Activated T-cell treated with anti-CD3 and anti-CD28 coated beads for 48 hours (primary cell): ENCODE measurements around the gene SLFN12.
A peak's percentile ranks its signal among the peaks of the same experiment; 100 is the strongest.
"Not testable (repeated sequence)": the region's sequence is repeated elsewhere in the genome, so short reads cannot be mapped to it uniquely, and the experiment has no call there.

Experiments used
- DNase-seq: peaks from one replicate; pipeline ENCODE4 v3.0.0-alpha.2; 2020; ENCODE audit warnings: low read depth

The SLFN12 gene

DNA sequence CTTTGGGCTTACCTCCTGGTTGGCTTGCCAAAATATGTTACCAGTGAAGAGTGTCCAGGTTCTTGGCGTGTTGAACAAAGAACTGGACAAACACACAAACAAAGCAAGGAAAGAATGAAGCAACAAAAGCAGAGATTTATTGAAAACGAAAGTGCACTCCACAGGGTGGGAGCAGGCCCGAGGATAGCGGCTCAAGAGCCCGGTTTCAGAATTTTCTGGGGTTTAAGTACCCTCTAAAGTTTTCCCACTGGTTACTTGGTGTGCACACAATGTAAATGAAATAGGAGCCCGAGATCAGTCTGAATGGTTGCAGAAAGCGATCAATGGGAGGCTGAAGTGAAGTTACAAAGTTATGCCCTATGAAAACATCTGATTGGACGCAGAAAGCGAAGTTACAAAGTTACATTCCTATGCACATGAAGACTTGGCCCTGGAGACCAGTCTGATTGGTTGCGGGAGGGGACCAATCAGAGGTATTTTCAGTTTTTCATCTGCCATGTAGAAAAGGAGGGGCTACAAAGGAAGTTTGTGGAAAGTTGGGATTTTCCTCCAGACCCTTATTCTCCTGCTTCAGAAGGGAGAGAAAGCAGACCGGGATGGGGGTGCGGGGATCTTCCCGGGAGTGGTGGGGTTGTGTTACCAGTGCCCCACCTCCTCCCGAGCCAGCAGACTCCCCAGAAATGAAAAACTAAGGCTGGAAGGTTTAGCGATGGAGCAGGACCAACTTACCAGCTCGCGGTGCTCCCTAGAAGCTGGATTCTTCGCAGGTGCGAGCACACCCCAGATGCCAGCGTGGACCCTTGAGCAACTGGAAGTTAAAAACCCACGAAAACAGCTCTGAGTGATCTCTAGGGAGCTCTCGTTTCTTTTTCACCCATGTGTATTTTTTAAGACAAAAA lies at the start of gene SLFN12:
TSS of gene SLFN12 (minus strand) at position 325 of the 899 bp plus-strand sequence. CDS start 9,472 bp downstream, outside the sequence.
- no peak for DNase-seq

GRCh38 chr17:35479271-35479670 lies 47.0 kb upstream of the SLFN12 start:
- DNase-seq, result no peak

- no peak for DNase-seq
Measured at GRCh38 chr17:35477248-35477647, 44.9 kb upstream of the SLFN12 start.

- no peak for DNase-seq
Measured at GRCh38 chr17:35476283-35476820, 44.1 kb upstream of the SLFN12 start.

- no peak for DNase-seq
Measured at GRCh38 chr17:35468475-35468874, 36.2 kb upstream of the SLFN12 start.

GRCh38 chr17:35467824-35468223 lies 35.5 kb upstream of the SLFN12 start:
- DNase-seq, result no peak

DNA sequence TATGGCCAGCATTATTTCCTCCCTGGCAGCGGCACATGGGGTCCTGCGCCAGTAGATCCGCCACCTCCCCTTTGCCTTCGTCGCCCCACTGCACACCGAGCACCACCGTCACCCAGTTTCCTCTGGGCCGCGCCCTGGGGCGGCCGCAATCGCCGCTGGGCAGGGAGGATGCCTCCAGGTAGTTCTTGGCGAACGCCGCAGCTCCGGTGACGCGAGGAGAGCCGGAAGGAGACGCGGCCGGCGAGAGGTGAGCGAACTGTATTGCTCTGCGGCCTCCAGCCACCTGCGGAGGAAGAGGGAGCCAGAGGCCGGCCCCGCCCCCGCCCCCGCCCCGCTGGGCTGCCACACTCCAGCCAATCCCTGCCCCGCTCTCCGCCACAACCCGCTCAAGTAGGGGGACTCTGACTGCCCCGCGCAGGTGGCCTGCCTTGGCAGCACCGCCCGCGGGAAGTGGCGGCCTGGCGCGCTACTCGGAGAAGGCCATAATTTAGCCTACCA lies 28.1 kb upstream of the SLFN12 start:
- DNase-seq, result peak; percentile 36

GRCh38 chr17:35454035-35454434 lies 21.7 kb upstream of the SLFN12 start:
- not testable (repeated sequence) for DNase-seq

- DNase-seq, result no peak
Measured at GRCh38 chr17:35453171-35453570, 20.9 kb upstream of the SLFN12 start.

DNA sequence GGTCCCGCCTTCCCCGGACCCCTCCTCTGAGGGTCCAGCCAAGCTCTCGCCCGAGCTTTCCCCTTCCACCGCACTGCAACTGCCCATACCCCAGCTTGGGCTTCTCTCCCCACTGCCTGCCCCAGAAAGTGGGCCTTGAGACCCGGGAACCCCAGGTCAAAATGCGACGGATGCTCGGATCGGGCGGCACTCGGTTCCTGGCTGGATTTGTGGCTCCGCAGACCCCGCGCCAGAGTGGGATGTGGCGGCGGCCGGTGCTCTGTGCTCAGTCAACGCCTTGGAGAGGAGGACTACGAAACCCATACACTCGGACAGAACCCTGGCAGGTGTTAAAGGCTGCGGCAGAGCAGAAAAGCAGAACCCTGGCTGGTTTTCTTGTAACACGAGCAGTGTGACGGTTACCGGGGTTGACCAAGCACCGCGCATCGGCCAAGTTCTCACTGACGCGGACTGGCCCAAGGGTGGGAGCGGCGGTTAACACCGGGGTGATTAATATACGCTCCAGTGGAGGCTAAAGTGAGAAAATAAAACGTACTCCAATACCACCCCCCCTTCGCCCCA lies 17.2 kb upstream of the SLFN12 start:
- no peak for DNase-seq

DNA sequence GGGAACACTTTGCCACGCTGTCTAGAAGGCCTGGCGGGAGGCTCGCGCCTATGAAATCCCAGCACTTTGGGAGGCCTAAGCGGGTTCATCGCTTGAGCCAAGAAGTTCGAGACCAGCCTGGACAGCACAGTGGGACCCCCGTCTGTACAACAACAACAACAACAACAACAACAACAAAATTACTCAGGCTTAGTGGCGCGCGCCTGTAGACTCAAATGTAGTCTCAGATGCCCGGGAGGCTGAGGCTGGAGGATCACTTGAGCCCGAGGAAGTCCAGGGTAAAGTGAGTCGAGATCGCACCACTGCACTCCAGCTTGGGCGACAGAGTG lies 16.6 kb upstream of the SLFN12 start:
- DNase-seq, result no peak

DNA sequence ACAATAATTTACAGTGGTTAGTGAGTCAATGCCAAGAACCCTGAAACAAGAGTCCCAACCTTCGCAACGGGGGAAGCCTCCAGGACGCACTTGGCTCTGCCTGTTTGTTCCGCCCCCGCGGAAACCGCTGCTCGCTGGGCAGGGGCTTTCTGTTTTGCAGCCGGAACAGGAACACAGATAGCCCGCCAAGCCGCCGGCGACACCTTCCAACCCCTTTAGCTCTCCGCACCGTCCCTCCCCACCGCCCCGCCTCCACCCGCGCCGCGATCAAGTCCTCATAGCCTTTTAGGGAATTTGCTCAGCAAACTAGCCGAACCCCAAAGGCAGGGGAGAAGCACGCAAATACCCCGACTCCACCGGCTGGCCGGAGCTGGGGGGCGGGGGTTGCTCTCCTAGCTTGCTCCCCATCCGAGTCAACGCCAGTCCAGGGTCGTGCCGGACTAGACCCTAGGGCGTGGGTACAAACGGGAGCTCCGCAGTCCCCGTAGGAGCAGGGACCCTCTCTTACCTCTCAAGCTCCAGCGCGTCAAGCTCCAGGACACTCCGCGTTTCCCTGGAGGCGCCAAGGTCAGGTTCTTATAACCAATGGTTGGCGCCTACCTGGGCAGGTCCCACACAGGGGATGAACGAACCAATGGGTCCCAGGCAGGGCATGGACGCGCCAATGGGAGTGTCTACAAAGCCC lies 16.1 kb upstream of the SLFN12 start, which contains the start of gene SLFN13:
TSS of gene SLFN13 (minus strand) at position 553 of the 685 bp plus-strand sequence. CDS start 3,086 bp downstream, outside the sequence.
- peak; percentile 93 for DNase-seq

- DNase-seq, result no peak
Measured at GRCh38 chr17:35447499-35447898, 15.2 kb upstream of the SLFN12 start.

GRCh38 chr17:35438433-35438832 lies 6.1 kb upstream of the SLFN12 start:
- DNase-seq, result no peak

DNA sequence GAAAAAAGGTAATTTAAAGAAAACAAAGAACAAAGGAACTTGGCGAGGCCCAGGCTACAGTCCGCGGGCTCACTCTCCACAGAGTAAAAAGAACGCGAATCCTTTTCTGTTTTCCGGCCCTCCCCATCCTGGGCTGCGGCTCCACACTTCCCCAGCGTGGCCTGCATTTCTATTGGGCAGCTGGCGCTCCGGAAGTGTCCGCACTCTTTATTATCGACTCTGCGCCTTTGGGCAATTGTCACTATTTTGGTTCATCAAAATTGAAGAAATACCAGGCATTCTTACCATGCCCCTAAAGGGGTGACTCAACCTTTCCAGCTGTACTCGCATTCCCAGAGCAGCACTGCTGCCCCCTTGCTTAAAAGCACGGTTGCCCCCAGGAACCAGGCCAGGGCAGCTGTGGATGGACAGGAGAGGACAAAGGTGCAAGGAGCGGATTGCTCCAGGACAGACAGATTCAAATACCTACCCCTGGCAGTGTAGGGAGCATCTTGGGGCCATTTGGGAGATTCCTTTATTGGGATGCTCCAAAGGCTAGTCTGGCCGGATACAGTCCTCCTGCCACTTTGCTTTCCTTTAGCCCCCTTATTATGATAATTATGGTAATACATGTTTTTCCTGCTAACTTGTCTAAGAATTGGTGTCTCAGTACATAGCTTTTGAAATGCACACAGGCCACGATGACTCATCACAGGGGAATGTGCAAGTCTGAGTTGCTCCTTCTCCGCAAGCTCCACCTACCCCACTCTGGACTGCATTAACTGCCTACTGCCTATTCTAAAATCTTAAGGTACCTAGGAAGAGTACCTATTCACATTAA lies 985 bp upstream of the SLFN12 start:
- DNase-seq, result peak; percentile 54

- DNase-seq, result no peak
Measured at GRCh38 chr17:35429702-35430101, 2.6 kb downstream of the SLFN12 start.

DNA sequence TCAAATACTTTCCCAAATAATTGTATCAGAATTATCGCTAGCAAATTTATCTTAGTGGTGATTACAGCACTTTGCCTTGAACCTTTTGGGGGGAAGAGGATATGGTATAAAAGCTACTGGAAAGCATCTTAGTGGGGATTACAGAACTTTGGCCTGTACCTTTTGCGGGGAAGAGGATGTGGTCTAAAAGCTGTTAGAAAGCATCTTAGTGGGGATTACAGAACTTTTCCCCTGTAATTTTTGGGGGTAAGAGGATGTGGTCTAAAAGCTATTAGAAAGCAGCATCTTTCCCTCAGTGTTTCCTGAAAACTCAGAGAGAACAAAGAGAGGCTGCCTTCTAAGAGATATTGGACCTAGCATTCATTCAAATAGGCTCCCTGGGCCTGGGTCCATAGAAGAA lies 4.1 kb downstream of the SLFN12 start:
- no peak for DNase-seq

- DNase-seq, result no peak
Measured at GRCh38 chr17:35423761-35424160, 8.5 kb downstream of the SLFN12 start.

DNA sequence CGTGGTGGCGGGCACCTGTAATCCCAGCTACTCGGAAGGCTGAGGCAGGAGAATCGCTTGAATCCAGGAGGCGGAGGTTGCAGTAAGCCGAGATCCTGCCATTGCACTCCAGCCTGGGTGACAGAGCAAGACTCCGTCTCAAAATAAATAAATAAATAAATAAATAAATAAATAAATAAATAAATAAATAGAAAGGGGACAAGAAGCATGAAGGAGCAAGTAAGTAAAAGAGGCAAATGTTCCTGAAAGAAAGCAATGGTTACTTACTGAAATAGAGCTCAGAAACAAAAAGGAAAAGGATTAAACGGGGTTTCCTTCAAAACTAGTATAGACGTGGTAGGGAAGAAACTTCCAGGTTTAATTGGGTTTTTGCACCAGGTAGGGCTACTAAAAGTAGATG lies 11.2 kb downstream of the SLFN12 start:
- DNase-seq, result not testable (repeated sequence)

GRCh38 chr17:35416659-35417058 lies 15.6 kb downstream of the SLFN12 start:
- DNase-seq, result no peak

DNA sequence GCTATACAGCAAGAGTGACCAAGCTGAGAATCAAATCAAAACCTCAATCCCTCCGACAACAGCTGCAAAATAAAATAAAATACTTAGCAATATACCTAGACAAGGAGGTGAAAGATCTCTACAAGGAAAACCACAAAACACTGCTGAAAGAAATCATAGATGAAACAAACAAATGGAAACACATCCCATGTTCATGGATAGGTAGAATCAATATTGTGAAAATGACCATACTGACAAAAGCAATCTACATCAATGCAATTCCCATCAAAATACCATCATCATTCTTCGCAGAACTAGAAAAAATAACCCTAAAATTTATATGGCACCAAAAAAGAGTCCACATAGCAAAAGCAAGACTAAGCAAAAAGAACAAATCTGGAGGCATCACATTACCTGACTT lies 17.6 kb downstream of the SLFN12 start:
- not testable (repeated sequence) for DNase-seq

DNA sequence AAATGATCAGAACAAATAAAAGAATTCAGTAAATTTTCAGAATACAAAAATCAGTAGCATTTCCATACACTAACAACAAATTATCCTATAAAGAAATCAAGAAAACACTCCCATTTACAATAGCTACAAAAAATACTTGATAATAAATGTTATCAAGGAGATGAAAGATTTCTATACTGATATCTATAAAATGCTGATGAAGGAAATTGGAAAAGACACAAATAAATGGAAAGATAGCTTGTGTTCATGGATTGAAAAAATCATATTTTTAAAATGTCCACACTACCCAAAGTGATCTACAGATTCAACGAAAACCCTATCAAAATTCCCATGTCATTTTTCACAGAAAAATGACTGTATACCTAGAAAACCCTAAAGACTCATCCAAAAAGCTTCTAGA lies 18.1 kb downstream of the SLFN12 start:
- DNase-seq, result no peak
